Transverse colon (tissue), 4 donors: ENCODE measurements around the gene ZNF518A. TPM values are rescaled to one million over a fixed set of nuclear protein-coding genes. Genes with fewer than 3 reads are reported as not detected.
A peak's percentile ranks its signal among the peaks of the same experiment; 100 is the strongest.

Source experiments
- DNase-seq: peaks from one replicate; pipeline ENCODE4 v3.0.0-alpha.2; 2019
- H3K27ac ChIP-seq, 4 donors: fragments of 200-600 bp; sonication (generic); 2 replicates each; pipeline ENCODE4 v1.5.1; 2016 to 2018; ENCODE audit warnings: inconsistent platforms in 4 of 4
- H3K27me3 ChIP-seq: fragments of 200-600 bp; sonication (generic); 2 replicates; pipeline ENCODE4 v1.5.1; 2017; ENCODE audit warnings: inconsistent platforms
- H3K36me3 ChIP-seq, 4 donors: fragments of 200-600 bp; sonication (generic); 2 replicates each; pipeline ENCODE4 v1.5.1; 2017 to 2019; ENCODE audit warnings: inconsistent platforms in 4 of 4
- H3K4me1 ChIP-seq, 4 donors: fragments of 200-600 bp; sonication (generic); 2 replicates each; pipeline ENCODE4 v1.5.1; 2017 to 2020; ENCODE audit warnings: inconsistent platforms in 4 of 4
- H3K4me3 ChIP-seq, 4 donors: fragments of 200-600 bp; sonication (generic); 1 replicate in 1 of 4; 2 replicates in 3 of 4; pipeline versions ENCODE4 v1.5.1 to v1.6.1; 2017 to 2019; ENCODE audit warnings: inconsistent platforms in 4 of 4
- H3K9me3 ChIP-seq, 2 donors: fragments of 200-600 bp; sonication (generic); 2 replicates each; pipeline ENCODE4 v1.5.1; 2017 to 2019; ENCODE audit warnings: inconsistent platforms in 2 of 2
- EP300 ChIP-seq: sonication (generic); formaldehyde crosslinking; IDR thresholded peaks from one replicate; pipeline ENCODE4 v1.6.1; 2017; ENCODE audit warnings: antibody characterized with exemption, low read depth
- POLR2A ChIP-seq: fragments of 450-650 bp; IDR thresholded peaks from one replicate; pipeline ENCODE4 v1.6.1; 2016; ENCODE audit warnings: antibody characterized with exemption, mild to moderate bottlenecking, moderate library complexity
- POLR2AphosphoS5 ChIP-seq, 3 donors: sonication (generic); formaldehyde crosslinking; IDR thresholded peaks; one replicate each; pipeline ENCODE4 v1.6.1; 2016; ENCODE audit warnings: antibody characterized with exemption in 3 of 3
- WGBS, 2 donors: methylation state at CpG; one replicate each; pipeline ENCODE4 v1.1.5; 2018; ENCODE audit warnings: low coverage in 1 of 2; 5-methylcytosine and 5-hydroxymethylcytosine counted together
- in situ Hi-C, 4 donors: fragments of 200-750 bp; cut with MboI; loops; one replicate each; pipeline versions ENCODE4 v1.15.0 to v1.15.1; 2017; ENCODE audit warnings: low sequenced_read_pairs in 3 of 4, low pct_ligation_motif_present in 1 of 4, low pct_unique_long_range_greater_than_20kb in 1 of 4
- intact Hi-C: fragments of 100-400 bp; cut with DNase I; formaldehyde crosslinking; loops from one replicate; pipeline ENCODE4 v1.15.1; 2023; ENCODE audit warnings: low total_unique reads
- total RNA-seq, 4 donors: library from RNA; depleted of rRNA; stranded (reverse); fragments of >200 nt; gene quantifications; one replicate each; pipeline ENCODE4 v1.1.0, GENCODE V29; 2016
- TF ChIP-seq, protein P1 (sequence below), 5 experiments: fragments of 200-600 bp in 3 of 5; fragments of 450-650 bp in 2 of 5; sonication (generic) in 3 of 5; IDR thresholded peaks; 1 replicate in 2 of 5; 2 replicates in 3 of 5; pipeline ENCODE4 v1.5.1; 2016 to 2017; ENCODE audit warnings: antibody characterized with exemption in 5 of 5, inconsistent platforms in 3 of 5, mild to moderate bottlenecking in 2 of 5, moderate library complexity in 1 of 5

Gene ZNF518A
- total RNA-seq, 4 donors from 2014 or later: 19.5 to 44.6 (median 36.8) TPM

DNA sequence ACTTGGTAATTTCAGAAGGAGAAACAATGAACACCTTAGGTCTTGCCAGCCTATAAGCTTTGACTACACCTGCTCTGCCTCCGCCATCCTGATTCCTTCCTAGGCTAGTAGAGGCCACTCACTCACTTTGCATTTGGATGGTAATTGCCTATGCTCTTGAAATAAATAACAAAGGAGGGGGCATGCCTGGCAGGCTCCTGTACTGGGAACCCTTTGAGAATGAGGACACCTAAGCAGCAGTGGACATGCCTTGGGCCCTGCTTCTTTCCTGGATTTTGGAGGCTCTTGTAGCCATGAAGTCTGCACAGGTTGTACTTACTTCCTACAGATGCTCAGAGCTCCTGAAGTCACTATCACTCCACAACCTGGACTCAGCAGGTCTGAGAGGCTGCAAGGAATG lies 75.5 kb downstream of the ZNF518A start:
- in situ Hi-C loops (no loop called here), intact Hi-C loops (no loop called here)
- peaks cover 0 to 3% (median 0%) of the 10 kb centered on the region in 4 donors for H3K36me3 ChIP-seq

DNA sequence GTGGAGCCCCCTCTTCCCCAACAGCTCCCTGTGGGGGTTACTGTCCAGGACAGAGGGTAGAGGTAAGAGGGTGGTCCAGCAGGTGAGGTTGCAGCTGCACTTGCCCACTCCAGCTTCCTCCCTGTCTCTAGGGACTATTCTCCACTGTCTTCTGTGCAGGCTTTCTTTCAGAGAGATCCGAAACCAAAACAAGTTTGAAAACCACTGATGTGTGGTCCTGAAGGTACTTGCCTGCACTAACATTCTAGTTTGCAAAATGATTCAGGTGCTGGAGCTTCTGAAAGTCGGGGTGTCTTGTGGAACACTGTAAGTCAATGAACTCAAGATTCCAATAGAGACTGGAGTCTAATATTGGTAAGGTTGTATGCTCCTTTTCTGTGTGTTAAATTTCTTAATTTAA lies 78.2 kb downstream of the ZNF518A start:
- Histone ChIP-seq H3K27me3 (no peaks in the 10 kb centered on the region), H3K36me3 (no peaks in the 10 kb centered on the region), H3K4me1 (peaks cover 0 to 4% (median 1%) of the 10 kb centered on the region in 4 donors), H3K9me3 (no peaks in the 10 kb centered on the region), H3K4me3 (no peak overlapping the region), H3K27ac (no peak overlapping the region)
- intact Hi-C loops: no loop called here
- in situ Hi-C loops: no loop called here
- WGBS, 2 donors: 63% methylated on average over 2 of the region's 2 CpGs; no CpG with 5 or more reads in 1 of the 2 donors
- no peak for TF ChIP-seq POLR2AphosphoS5 (IDR thresholded peaks at IDR 0.05)
- TF ChIP-seq, protein P1, sequence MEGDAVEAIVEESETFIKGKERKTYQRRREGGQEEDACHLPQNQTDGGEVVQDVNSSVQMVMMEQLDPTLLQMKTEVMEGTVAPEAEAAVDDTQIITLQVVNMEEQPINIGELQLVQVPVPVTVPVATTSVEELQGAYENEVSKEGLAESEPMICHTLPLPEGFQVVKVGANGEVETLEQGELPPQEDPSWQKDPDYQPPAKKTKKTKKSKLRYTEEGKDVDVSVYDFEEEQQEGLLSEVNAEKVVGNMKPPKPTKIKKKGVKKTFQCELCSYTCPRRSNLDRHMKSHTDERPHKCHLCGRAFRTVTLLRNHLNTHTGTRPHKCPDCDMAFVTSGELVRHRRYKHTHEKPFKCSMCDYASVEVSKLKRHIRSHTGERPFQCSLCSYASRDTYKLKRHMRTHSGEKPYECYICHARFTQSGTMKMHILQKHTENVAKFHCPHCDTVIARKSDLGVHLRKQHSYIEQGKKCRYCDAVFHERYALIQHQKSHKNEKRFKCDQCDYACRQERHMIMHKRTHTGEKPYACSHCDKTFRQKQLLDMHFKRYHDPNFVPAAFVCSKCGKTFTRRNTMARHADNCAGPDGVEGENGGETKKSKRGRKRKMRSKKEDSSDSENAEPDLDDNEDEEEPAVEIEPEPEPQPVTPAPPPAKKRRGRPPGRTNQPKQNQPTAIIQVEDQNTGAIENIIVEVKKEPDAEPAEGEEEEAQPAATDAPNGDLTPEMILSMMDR (IDR thresholded peaks at IDR 0.05): no peak
- TF ChIP-seq EP300: no peak
- TF ChIP-seq POLR2A: no peak
- no peak for DNase-seq

More for the DNA sequence above, 75.5 kb downstream of the ZNF518A start:
- no peaks in the 10 kb centered on the region for H3K9me3 ChIP-seq
- no peak for DNase-seq
- H3K27ac ChIP-seq: no peak overlapping the region
- TF ChIP-seq EP300 (no peak), POLR2AphosphoS5 (IDR thresholded peaks at IDR 0.05) (no peak), POLR2A (no peak)
- TF ChIP-seq, protein P1 (IDR thresholded peaks at IDR 0.05): no peak
- 100% methylated on average over 1 of the region's 1 CpG for WGBS, 2 donors
- H3K27me3 ChIP-seq: no peaks in the 10 kb centered on the region
- H3K4me1 ChIP-seq: peaks cover 0 to 4% (median 1%) of the 10 kb centered on the region in 4 donors
- no peak overlapping the region for H3K4me3 ChIP-seq

DNA sequence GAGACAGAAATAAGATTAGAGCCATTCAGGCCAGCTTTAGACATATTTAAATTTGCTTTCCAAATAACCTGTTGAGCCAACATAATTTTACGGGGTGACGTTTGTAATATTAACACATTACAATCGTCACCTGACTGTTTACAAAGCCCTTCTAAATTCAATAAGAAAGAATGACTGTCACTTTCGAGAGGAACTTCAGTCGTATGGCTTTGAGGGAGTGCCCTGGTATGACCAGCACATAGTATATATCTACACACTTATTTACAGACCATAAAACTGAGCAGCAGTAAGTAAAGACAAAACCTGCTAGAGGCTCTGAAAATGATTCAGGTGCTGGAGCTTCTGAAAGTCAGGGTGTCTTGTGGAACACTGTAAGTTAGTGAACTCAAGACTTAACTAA lies 78.8 kb downstream of the ZNF518A start:
- H3K36me3 ChIP-seq: no peaks in the 10 kb centered on the region
- in situ Hi-C loops: no loop called here

DNA sequence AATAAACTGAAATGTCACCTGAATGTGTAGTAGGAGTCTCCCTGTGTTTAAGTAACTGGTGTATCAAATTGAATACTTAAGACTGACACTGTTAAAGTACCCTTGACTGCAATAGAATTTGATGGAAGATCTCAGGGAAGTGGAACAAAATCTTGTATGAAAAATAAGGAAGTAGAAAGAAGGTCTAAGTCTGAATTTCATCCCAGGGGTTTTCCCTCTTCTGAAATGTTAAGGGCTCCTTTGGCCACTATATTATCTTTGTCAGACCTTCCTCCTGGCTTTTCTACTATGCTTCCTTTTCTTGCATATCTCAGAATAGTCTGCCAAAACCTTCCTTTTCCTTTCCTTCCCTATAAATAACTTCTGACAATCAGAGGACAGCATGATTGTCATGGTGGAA lies 81.7 kb downstream of the ZNF518A start:
- in situ Hi-C loops: no loop called here
- intact Hi-C loops: no loop called here
- H3K36me3 ChIP-seq: no peaks in the 10 kb centered on the region
- TF ChIP-seq EP300 (no peak), POLR2AphosphoS5 (IDR thresholded peaks at IDR 0.05) (no peak), POLR2A (no peak)
- TF ChIP-seq, protein P1 (IDR thresholded peaks at IDR 0.05): no peak
- no peak for DNase-seq
- H3K27ac ChIP-seq: no peak overlapping the region
- H3K4me3 ChIP-seq: no peak overlapping the region
- peaks cover 0 to 4% (median 1%) of the 10 kb centered on the region in 4 donors for H3K4me1 ChIP-seq
- H3K27me3 ChIP-seq: no peaks in the 10 kb centered on the region
- H3K9me3 ChIP-seq: no peaks in the 10 kb centered on the region

More for the DNA sequence above, 78.8 kb downstream of the ZNF518A start:
- TF ChIP-seq EP300 (no peak), POLR2A (no peak), POLR2AphosphoS5 (IDR thresholded peaks at IDR 0.05) (no peak)
- TF ChIP-seq, protein P1 (IDR thresholded peaks at IDR 0.05): no peak
- no peak overlapping the region for H3K4me3 ChIP-seq
- DNase-seq: no peak
- intact Hi-C loops: no loop called here
- peak overlapping the region in 3 of 4 donors; percentile 22 to 31 (median 28) for H3K27ac ChIP-seq
- 45 to 50% methylated on average over 4 to 5 of the region's 5 CpGs for WGBS, 2 donors
- H3K4me1 ChIP-seq: peaks cover 0 to 4% (median 1%) of the 10 kb centered on the region in 4 donors
- H3K27me3 ChIP-seq: no peaks in the 10 kb centered on the region
- no peaks in the 10 kb centered on the region for H3K9me3 ChIP-seq
